H1 (cell line): ENCODE measurements around the gene SLC7A10. TPM values are rescaled to one million over a fixed set of nuclear protein-coding genes. Genes with fewer than 3 reads are reported as not detected.

Experiments used
- MAFK ChIP-seq: IDR thresholded peaks from 2 replicates; pipeline ENCODE4 v1.6.1; 2012; ENCODE audit warnings: low read depth, mild to moderate bottlenecking, improper control_type of control experiment, low read length
- RFX5 ChIP-seq: IDR thresholded peaks from 2 replicates; pipeline ENCODE4 v1.6.1; 2011; ENCODE audit warnings: low read depth, low read length, improper control_type of control experiment, borderline replicate concordance
- RXRA ChIP-seq: IDR thresholded peaks from 2 replicates; pipeline ENCODE4 v1.6.1; 2011; ENCODE audit warnings: low read depth, mild to moderate bottlenecking, low read length, moderate library complexity; ENCODE audit not compliant: insufficient read depth
- SRF ChIP-seq: IDR thresholded peaks from 2 replicates; pipeline ENCODE4 v1.6.1; 2011; ENCODE audit warnings: mild to moderate bottlenecking, low read depth, low read length, moderate library complexity
- polyA plus RNA-seq, 7 experiments: library from polyadenylated mRNA; depleted of rRNA in 3 of 7; stranded (reverse) in 5 of 7; unstranded in 2 of 7; fragments of >200 nt in 5 of 7; fragments of 200-250 nt in 2 of 7; gene quantifications; 1 replicate in 5 of 7; 2 replicates in 1 of 7; 4 replicates in 1 of 7; pipeline versions ENCODE4 v1.2.1 to v1.2.3, GENCODE V29; 2011 to 2013; ENCODE audit warnings: missing spikeins in 2 of 7, mixed read lengths in 2 of 7
- total RNA-seq: library from RNA; stranded (reverse); fragmentation: NEBNext Ultra II Directional; extraction: Animal tissue kit (Norgen Biotek cat#: 25700); gene quantifications from 2 replicates; pipeline ENCODE4 v1.2.1, GENCODE V29; 2021
- TF ChIP-seq, protein P1 (sequence below): fragments of 300-600 bp; sonication (generic); IDR thresholded peaks from 2 replicates; pipeline ENCODE4 v1.7.1; 2012; ENCODE audit warnings: low read length, moderate library complexity, mild to moderate bottlenecking, inconsistent platforms; ENCODE audit not compliant: insufficient replicate concordance
- TF ChIP-seq, protein P2 (sequence below): IDR thresholded peaks from 2 replicates; pipeline ENCODE4 v1.6.1; 2012; ENCODE audit warnings: inconsistent platforms

SLC7A10 gene
- total and polyA plus RNA-seq, 2 of the 8 experiments (the other 6 are each of a cell fraction or from before 2014, with no cell fraction given), result 3.7 to 7.1 TPM

DNA sequence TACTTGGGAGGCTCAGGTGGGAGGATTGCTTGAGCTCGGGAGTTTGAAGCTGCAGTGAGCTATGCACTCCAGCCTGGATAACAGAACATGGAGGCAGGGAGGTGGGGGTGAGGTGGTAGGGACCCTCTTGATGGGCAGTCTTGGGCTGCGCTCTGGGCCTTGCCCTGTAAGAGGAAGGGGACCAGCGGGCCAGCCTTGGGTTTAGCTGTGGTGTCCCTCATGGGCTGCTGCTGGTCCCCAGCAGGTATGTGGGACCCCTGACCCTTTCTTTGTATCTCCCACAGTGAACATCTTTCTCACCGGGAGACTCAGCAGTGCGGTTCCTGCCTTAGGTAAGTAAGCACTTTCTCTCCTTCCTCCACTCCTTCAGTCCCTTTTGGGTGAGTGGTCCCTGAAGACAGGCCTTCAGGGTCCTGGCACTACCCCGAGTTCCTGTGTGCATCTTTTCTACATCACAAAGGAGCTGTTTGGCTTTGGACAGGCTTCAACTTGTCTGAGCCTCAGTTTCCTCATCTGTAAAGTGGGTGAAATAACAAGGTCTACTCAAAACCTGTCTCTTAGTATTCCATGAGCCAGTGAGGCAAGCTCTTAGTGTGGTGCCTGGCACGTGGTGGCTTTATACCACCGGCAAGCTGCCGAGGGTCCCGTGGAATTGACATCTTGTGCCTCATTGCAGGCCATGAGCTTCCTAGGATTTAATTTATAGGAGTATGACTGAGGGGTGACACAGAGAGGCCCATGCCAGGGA, 29.0 kb downstream of the SLC7A10 start (continued):
- TF ChIP-seq, protein P1, sequence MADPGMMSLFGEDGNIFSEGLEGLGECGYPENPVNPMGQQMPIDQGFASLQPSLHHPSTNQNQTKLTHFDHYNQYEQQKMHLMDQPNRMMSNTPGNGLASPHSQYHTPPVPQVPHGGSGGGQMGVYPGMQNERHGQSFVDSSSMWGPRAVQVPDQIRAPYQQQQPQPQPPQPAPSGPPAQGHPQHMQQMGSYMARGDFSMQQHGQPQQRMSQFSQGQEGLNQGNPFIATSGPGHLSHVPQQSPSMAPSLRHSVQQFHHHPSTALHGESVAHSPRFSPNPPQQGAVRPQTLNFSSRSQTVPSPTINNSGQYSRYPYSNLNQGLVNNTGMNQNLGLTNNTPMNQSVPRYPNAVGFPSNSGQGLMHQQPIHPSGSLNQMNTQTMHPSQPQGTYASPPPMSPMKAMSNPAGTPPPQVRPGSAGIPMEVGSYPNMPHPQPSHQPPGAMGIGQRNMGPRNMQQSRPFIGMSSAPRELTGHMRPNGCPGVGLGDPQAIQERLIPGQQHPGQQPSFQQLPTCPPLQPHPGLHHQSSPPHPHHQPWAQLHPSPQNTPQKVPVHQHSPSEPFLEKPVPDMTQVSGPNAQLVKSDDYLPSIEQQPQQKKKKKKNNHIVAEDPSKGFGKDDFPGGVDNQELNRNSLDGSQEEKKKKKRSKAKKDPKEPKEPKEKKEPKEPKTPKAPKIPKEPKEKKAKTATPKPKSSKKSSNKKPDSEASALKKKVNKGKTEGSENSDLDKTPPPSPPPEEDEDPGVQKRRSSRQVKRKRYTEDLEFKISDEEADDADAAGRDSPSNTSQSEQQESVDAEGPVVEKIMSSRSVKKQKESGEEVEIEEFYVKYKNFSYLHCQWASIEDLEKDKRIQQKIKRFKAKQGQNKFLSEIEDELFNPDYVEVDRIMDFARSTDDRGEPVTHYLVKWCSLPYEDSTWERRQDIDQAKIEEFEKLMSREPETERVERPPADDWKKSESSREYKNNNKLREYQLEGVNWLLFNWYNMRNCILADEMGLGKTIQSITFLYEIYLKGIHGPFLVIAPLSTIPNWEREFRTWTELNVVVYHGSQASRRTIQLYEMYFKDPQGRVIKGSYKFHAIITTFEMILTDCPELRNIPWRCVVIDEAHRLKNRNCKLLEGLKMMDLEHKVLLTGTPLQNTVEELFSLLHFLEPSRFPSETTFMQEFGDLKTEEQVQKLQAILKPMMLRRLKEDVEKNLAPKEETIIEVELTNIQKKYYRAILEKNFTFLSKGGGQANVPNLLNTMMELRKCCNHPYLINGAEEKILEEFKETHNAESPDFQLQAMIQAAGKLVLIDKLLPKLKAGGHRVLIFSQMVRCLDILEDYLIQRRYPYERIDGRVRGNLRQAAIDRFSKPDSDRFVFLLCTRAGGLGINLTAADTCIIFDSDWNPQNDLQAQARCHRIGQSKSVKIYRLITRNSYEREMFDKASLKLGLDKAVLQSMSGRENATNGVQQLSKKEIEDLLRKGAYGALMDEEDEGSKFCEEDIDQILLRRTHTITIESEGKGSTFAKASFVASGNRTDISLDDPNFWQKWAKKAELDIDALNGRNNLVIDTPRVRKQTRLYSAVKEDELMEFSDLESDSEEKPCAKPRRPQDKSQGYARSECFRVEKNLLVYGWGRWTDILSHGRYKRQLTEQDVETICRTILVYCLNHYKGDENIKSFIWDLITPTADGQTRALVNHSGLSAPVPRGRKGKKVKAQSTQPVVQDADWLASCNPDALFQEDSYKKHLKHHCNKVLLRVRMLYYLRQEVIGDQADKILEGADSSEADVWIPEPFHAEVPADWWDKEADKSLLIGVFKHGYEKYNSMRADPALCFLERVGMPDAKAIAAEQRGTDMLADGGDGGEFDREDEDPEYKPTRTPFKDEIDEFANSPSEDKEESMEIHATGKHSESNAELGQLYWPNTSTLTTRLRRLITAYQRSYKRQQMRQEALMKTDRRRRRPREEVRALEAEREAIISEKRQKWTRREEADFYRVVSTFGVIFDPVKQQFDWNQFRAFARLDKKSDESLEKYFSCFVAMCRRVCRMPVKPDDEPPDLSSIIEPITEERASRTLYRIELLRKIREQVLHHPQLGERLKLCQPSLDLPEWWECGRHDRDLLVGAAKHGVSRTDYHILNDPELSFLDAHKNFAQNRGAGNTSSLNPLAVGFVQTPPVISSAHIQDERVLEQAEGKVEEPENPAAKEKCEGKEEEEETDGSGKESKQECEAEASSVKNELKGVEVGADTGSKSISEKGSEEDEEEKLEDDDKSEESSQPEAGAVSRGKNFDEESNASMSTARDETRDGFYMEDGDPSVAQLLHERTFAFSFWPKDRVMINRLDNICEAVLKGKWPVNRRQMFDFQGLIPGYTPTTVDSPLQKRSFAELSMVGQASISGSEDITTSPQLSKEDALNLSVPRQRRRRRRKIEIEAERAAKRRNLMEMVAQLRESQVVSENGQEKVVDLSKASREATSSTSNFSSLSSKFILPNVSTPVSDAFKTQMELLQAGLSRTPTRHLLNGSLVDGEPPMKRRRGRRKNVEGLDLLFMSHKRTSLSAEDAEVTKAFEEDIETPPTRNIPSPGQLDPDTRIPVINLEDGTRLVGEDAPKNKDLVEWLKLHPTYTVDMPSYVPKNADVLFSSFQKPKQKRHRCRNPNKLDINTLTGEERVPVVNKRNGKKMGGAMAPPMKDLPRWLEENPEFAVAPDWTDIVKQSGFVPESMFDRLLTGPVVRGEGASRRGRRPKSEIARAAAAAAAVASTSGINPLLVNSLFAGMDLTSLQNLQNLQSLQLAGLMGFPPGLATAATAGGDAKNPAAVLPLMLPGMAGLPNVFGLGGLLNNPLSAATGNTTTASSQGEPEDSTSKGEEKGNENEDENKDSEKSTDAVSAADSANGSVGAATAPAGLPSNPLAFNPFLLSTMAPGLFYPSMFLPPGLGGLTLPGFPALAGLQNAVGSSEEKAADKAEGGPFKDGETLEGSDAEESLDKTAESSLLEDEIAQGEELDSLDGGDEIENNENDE, result no peak
- TF ChIP-seq, protein P2, sequence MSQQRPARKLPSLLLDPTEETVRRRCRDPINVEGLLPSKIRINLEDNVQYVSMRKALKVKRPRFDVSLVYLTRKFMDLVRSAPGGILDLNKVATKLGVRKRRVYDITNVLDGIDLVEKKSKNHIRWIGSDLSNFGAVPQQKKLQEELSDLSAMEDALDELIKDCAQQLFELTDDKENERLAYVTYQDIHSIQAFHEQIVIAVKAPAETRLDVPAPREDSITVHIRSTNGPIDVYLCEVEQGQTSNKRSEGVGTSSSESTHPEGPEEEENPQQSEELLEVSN, result no peak
- TF ChIP-seq MAFK (no peak), SRF (no peak), RXRA (no peak), RFX5 (no peak)
